Epithelial cell of esophagus (primary cell): ENCODE data around the gene AOC2.
A peak's percentile ranks its signal among the peaks of the same experiment; 100 is the strongest.

Experiments used
- DNase-seq: peaks from one replicate; pipeline ENCODE4 v3.0.0; 2010; ENCODE audit warnings: low read depth
- H3K4me3 ChIP-seq: 2 replicates; pipeline ENCODE4 v1.5.1; 2011; ENCODE audit warnings: mild to moderate bottlenecking, low read length, control low read depth
- CTCF ChIP-seq: IDR thresholded peaks from 2 replicates; pipeline ENCODE4 v1.5.1; 2011; ENCODE audit warnings: low read depth, mild to moderate bottlenecking, low read length, control low read depth, inconsistent platforms; ENCODE audit not compliant: insufficient read depth; ENCODE audit errors: missing control alignments

The AOC2 gene

GRCh38 chr17:42844271-42844670 is at the start of gene AOC2:
Gene AOC2 (plus strand): TSS chr17:42844580. CDS start chr17:42844627, 47 bp downstream.
- DNase-seq: no peak
- no peak within 1 kb of the TSS for H3K4me3 ChIP-seq
- no peak for TF ChIP-seq CTCF

GRCh38 chr17:42795061-42795460 is 49.3 kb upstream of the AOC2 start:
- H3K4me3 ChIP-seq: no peak overlapping the region
- DNase-seq: no peak
- TF ChIP-seq CTCF: no peak

- TF ChIP-seq CTCF: no peak
- no peak overlapping the region for H3K4me3 ChIP-seq
- peak; percentile 38 for DNase-seq
These were observed 48.9 kb upstream of the AOC2 start for GRCh38 chr17:42795465-42795864.

GRCh38 chr17:42796066-42796758 is 48.2 kb upstream of the AOC2 start:
- DNase-seq: no peak
- no peak overlapping the region for H3K4me3 ChIP-seq
- TF ChIP-seq CTCF: no peak

- H3K4me3 ChIP-seq: peak overlapping the region; percentile 85
- no peak for TF ChIP-seq CTCF
- peak; percentile 47 for DNase-seq
These were observed 47.0 kb upstream of the AOC2 start for GRCh38 chr17:42797067-42798007.

- H3K4me3 ChIP-seq: peak overlapping the region; percentile 85
- no peak for DNase-seq
- TF ChIP-seq CTCF: no peak
These were observed 46.4 kb upstream of the AOC2 start for GRCh38 chr17:42798011-42798382.
